DOHH2 (cell line): ENCODE data around the gene INTS7.
"Not testable (repeated sequence)": the region's sequence is repeated elsewhere in the genome, so short reads cannot be mapped to it uniquely, and the experiment has no call there.

Experiments
- H3F3A ChIP-seq: fragments of 200-600 bp; sonication (generic), shearing (Covaris generic); 2 replicates; pipeline ENCODE4 v1.6.0; 2016; ENCODE audit warnings: antibody characterized with exemption, mild to moderate bottlenecking; ENCODE audit not compliant: control insufficient read depth, insufficient read depth
- H3K27ac ChIP-seq: fragments of 200-600 bp; sonication (generic); 2 replicates; pipeline ENCODE4 v1.5.1; 2014; ENCODE audit warnings: low read depth, mild to moderate bottlenecking, low read length, moderate library complexity
- H3K27me3 ChIP-seq: fragments of 200-600 bp; sonication (generic); 2 replicates; pipeline ENCODE4 v1.6.1; 2014; ENCODE audit warnings: mild to moderate bottlenecking, low read length, mixed read lengths; ENCODE audit not compliant: control insufficient read depth
- H3K36me3 ChIP-seq: fragments of 200-600 bp; sonication (generic); 2 replicates; pipeline ENCODE4 v1.6.1; 2014; ENCODE audit warnings: mild to moderate bottlenecking, low read length, moderate library complexity, mixed read lengths; ENCODE audit not compliant: control insufficient read depth
- H3K4me1 ChIP-seq: fragments of 200-600 bp; sonication (generic); 2 replicates; pipeline ENCODE4 v1.6.1; 2014; ENCODE audit warnings: mild to moderate bottlenecking, low read length, mixed read lengths; ENCODE audit not compliant: control insufficient read depth
- H3K4me2 ChIP-seq: fragments of 200-600 bp; sonication (generic); 2 replicates; pipeline ENCODE4 v1.6.0; 2014; ENCODE audit warnings: mild to moderate bottlenecking, low read length, moderate library complexity
- H3K4me3 ChIP-seq: fragments of 200-600 bp; sonication (generic); 2 replicates; pipeline ENCODE4 v1.5.1; 2014; ENCODE audit warnings: mild to moderate bottlenecking, low read length, mixed read lengths
- H3K79me2 ChIP-seq: fragments of 200-600 bp; sonication (generic); 2 replicates; pipeline ENCODE4 v1.6.1; 2014; ENCODE audit warnings: mild to moderate bottlenecking, low read length, mixed read lengths; ENCODE audit not compliant: control insufficient read depth
- H3K9me2 ChIP-seq: fragments of 200-600 bp; sonication (generic); replicated peaks from 2 replicates; pipeline ENCODE4 v1.6.1; 2014; ENCODE audit warnings: mild to moderate bottlenecking, low read length, mixed read lengths; ENCODE audit not compliant: control insufficient read depth
- H3K9me3 ChIP-seq: fragments of 200-600 bp; sonication (generic); 2 replicates; pipeline ENCODE4 v1.6.1; 2014; ENCODE audit warnings: antibody characterized with exemption, low read length, mixed read lengths; ENCODE audit not compliant: control insufficient read depth, insufficient read depth
- H4K20me1 ChIP-seq: fragments of 200-600 bp; sonication (generic); 2 replicates; pipeline ENCODE4 v1.6.0; 2014; ENCODE audit warnings: low read depth, mild to moderate bottlenecking, antibody characterized with exemption, low read length, moderate library complexity; ENCODE audit not compliant: control insufficient read depth, insufficient read depth
- EZH2phosphoT487 ChIP-seq: fragments of 200-600 bp; sonication (generic); IDR thresholded peaks from 2 replicates; pipeline ENCODE4 v1.6.1; 2017; ENCODE audit warnings: borderline replicate concordance, mild to moderate bottlenecking, antibody characterized with exemption, low read length, moderate library complexity, mixed read lengths
- TF ChIP-seq, protein P1 (sequence below): fragments of 200-600 bp; sonication (generic); IDR thresholded peaks from one replicate; pipeline ENCODE4 v1.5.1; 2014; ENCODE audit warnings: antibody characterized with exemption, mild to moderate bottlenecking, low read depth, low read length; ENCODE audit not compliant: poor library complexity, severe bottlenecking

The INTS7 gene

DNA sequence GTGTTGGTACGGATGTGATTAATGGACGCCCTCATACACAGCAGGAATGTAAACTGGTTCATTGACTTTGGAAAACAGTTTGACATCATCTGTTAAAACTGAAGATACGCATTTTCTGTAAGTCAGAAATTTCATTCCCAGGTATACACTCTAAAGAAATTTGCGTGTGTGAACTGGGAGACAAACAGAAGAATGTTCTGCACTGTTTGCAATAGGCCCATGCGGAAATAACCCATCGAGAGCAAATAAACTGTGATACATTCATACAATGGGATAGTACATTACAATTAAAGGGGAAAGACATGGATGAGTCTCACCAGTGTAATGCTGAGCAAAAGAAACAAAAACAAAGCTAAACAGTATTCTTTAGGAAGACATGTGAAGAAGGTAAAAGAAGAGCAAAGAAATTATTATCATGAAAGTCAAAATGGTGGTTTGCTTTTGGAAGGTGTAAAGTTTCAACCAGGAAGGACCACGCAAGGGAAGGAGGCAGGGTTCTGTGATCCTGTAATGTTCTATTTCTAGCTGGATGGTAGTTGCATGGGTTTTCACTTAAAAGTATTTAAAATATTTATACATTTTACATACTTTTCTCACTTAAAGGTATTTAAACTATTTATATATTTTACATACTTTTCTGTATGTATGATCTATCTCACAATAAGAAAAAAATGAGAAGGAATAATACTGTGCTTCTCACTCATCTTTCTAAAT, 30.3 kb downstream of the INTS7 start:
- H3K27ac ChIP-seq: no peak overlapping the region
- TF ChIP-seq, protein P1, sequence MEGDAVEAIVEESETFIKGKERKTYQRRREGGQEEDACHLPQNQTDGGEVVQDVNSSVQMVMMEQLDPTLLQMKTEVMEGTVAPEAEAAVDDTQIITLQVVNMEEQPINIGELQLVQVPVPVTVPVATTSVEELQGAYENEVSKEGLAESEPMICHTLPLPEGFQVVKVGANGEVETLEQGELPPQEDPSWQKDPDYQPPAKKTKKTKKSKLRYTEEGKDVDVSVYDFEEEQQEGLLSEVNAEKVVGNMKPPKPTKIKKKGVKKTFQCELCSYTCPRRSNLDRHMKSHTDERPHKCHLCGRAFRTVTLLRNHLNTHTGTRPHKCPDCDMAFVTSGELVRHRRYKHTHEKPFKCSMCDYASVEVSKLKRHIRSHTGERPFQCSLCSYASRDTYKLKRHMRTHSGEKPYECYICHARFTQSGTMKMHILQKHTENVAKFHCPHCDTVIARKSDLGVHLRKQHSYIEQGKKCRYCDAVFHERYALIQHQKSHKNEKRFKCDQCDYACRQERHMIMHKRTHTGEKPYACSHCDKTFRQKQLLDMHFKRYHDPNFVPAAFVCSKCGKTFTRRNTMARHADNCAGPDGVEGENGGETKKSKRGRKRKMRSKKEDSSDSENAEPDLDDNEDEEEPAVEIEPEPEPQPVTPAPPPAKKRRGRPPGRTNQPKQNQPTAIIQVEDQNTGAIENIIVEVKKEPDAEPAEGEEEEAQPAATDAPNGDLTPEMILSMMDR: no peak
- no peak for TF ChIP-seq EZH2phosphoT487
- H3K9me3 ChIP-seq: no peaks in the 10 kb centered on the region
- no peak overlapping the region for H3K4me3 ChIP-seq
- no peak overlapping the region for H3K4me2 ChIP-seq
- no peaks in the 10 kb centered on the region for H3F3A ChIP-seq
- no peaks in the 10 kb centered on the region for H3K4me1 ChIP-seq
- H4K20me1 ChIP-seq: no peaks in the 10 kb centered on the region
- H3K9me2 ChIP-seq: no peaks in the 10 kb centered on the region
- H3K27me3 ChIP-seq: no peaks in the 10 kb centered on the region
- H3K79me2 ChIP-seq: no peaks in the 10 kb centered on the region
- peaks cover 55% of the 10 kb centered on the region for H3K36me3 ChIP-seq

DNA sequence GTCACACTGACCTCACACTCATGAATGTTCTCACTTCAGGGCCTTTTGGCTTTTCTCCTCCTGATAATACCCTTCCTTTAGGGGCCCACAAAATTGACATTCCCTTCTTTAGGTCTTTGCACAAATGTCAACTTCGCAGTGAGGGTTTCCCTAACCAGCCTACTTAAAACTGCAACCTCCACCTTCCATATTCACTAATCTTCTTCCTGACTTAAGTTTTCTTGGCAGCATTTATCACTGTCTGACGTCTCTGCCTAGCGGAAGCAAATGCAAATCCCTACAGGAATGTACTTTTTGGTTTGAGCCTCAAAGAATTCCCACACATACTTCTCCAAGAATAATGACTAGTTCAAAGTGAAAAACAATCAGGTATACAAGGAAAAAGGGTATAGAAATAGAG, 32.8 kb downstream of the INTS7 start:
- Histone ChIP-seq H4K20me1 (no peaks in the 10 kb centered on the region), H3F3A (no peaks in the 10 kb centered on the region), H3K27ac (no peak overlapping the region), H3K4me1 (no peaks in the 10 kb centered on the region), H3K27me3 (no peaks in the 10 kb centered on the region), H3K9me3 (no peaks in the 10 kb centered on the region), H3K79me2 (no peaks in the 10 kb centered on the region), H3K4me3 (no peak overlapping the region), H3K9me2 (no peaks in the 10 kb centered on the region), H3K36me3 (peaks cover 45% of the 10 kb centered on the region), H3K4me2 (no peak overlapping the region)
- TF ChIP-seq, protein P1: no peak
- no peak for TF ChIP-seq EZH2phosphoT487

DNA sequence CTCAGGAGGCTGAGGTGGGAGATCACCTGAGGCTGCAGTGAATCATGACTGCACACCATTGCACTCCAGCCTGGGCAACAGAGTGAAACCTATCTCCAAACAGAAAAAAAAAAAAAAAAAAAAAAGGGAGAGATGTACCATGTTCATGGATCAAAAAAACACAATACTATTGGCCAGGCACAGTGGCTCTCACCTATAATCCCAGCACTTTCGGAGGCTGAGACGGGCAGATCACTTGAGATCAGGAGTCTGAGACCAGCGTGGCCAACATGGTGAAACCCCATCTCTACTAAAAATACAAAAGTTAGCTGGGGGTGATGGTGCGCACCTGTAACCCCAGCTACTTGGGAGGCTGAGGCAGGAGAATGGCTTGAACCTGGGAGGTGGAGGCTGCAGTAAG, 37.9 kb downstream of the INTS7 start:
- H4K20me1 ChIP-seq, H3K4me2 ChIP-seq, H3K4me1 ChIP-seq, H3K27ac ChIP-seq, H3K4me3 ChIP-seq, H3F3A ChIP-seq, H3K9me3 ChIP-seq, H3K27me3 ChIP-seq, H3K79me2 ChIP-seq, H3K9me2 ChIP-seq: not testable (repeated sequence)
- H3K36me3 ChIP-seq: peaks cover 36% of the 10 kb centered on the region

DNA sequence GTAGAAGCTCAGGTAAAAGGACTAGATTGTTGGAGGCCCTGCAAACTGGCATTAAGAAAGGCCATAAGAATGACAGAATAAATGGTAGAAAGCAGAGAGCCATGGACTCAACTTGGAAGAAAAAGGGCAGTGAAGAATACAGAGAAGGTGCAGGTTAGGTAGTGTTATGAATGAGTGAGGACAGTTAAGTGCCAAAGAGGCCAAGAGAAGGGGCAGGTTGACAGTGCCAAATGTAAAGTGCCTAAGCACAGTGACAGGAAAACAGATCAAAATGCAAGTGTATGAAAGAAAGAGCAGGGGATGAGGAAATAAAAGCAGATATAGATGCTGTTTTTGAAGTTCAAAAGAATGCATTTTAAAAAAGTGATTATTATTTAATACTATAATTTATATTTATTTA, 43.7 kb downstream of the INTS7 start:
- no peak for TF ChIP-seq EZH2phosphoT487
- TF ChIP-seq, protein P1: no peak
- H3K27me3 ChIP-seq: no peaks in the 10 kb centered on the region
- H3K4me1 ChIP-seq: no peaks in the 10 kb centered on the region
- H3K9me2 ChIP-seq: no peaks in the 10 kb centered on the region
- H3K27ac ChIP-seq: no peak overlapping the region
- no peak overlapping the region for H3K4me2 ChIP-seq
- H3K9me3 ChIP-seq: no peaks in the 10 kb centered on the region
- no peak overlapping the region for H3K4me3 ChIP-seq
- 0 out of 2 replicates have a peak, but pooled peaks cover 3% of the 10 kb centered on the region for H4K20me1 ChIP-seq
- H3K36me3 ChIP-seq: peaks cover 26% of the 10 kb centered on the region
- H3K79me2 ChIP-seq: no peaks in the 10 kb centered on the region
- no peaks in the 10 kb centered on the region for H3F3A ChIP-seq
